Subcutaneous abdominal adipose tissue (tissue), 5 donors: ENCODE measurements around the gene QSOX2.

Experiments used
- H3K27ac ChIP-seq: one replicate; pipeline ENCODE4 v1.7.0; 2013; ENCODE audit warnings: low read depth, mild to moderate bottlenecking, inconsistent platforms, low read length, moderate library complexity
- H3K27me3 ChIP-seq, 5 donors: one replicate each; pipeline ENCODE4 v1.7.0; 2013; ENCODE audit warnings: low read length in 5 of 5, inconsistent platforms in 1 of 5; ENCODE audit not compliant: control insufficient read depth in 5 of 5, insufficient read depth in 4 of 5
- H3K36me3 ChIP-seq, 5 donors: one replicate each; pipeline ENCODE4 v1.7.0; 2013; ENCODE audit warnings: low read length in 5 of 5; ENCODE audit not compliant: control insufficient read depth in 5 of 5, insufficient read depth in 5 of 5
- H3K4me1 ChIP-seq, 5 donors: one replicate each; pipeline ENCODE4 v1.7.0; 2013; ENCODE audit warnings: low read length in 5 of 5, mild to moderate bottlenecking in 3 of 5, moderate library complexity in 1 of 5; ENCODE audit not compliant: control insufficient read depth in 5 of 5, insufficient read depth in 5 of 5
- H3K4me3 ChIP-seq, 5 donors: one replicate each; pipeline ENCODE4 v1.7.0; 2013; ENCODE audit warnings: low read length in 5 of 5, low read depth in 1 of 5
- H3K9ac ChIP-seq, 5 donors: one replicate each; pipeline ENCODE4 v1.7.0; 2013; ENCODE audit warnings: low read length in 5 of 5, mild to moderate bottlenecking in 4 of 5, moderate library complexity in 3 of 5
- H3K9me3 ChIP-seq, 5 donors: one replicate each; pipeline ENCODE4 v1.7.0; 2013; ENCODE audit warnings: low read length in 5 of 5; ENCODE audit not compliant: control insufficient read depth in 5 of 5
- donor health status: healthy.
- donor health status: healthy.
- donor health status: healthy.
- donor health status: healthy.
- donor health status: healthy.

The QSOX2 gene

GRCh38 chr9:136182850-136183422 is 62.7 kb downstream of the QSOX2 start:
- Histone ChIP-seq H3K27ac (no peak overlapping the region), H3K4me3 (no peak overlapping the region), H3K36me3 (no peaks in the 10 kb centered on the region), H3K4me1 (no peaks in the 10 kb centered on the region), H3K9me3 (no peaks in the 10 kb centered on the region), H3K9ac (no peak overlapping the region), H3K27me3 (peaks cover 31 to 45% (median 35%) of the 10 kb centered on the region in 5 donors)

GRCh38 chr9:136182420-136182787 is 63.2 kb downstream of the QSOX2 start:
- H3K4me1 ChIP-seq, result no peaks in the 10 kb centered on the region
- H3K27me3 ChIP-seq, result peaks cover 28 to 40% (median 32%) of the 10 kb centered on the region in 5 donors

GRCh38 chr9:136181784-136182419 is 63.7 kb downstream of the QSOX2 start:
- Histone ChIP-seq H3K27me3 (peaks cover 26 to 37% (median 30%) of the 10 kb centered on the region in 5 donors), H3K4me3 (no peak overlapping the region), H3K4me1 (no peaks in the 10 kb centered on the region)

More at GRCh38 chr9:136182420-136182787, 63.2 kb downstream of the QSOX2 start:
- H3K27ac ChIP-seq, result no peak overlapping the region
- no peaks in the 10 kb centered on the region for H3K9me3 ChIP-seq
- H3K4me3 ChIP-seq, result no peak overlapping the region
- no peaks in the 10 kb centered on the region for H3K36me3 ChIP-seq
- no peak overlapping the region for H3K9ac ChIP-seq

GRCh38 chr9:136180586-136180985 is 65.0 kb downstream of the QSOX2 start:
- H3K9ac ChIP-seq, result no peak overlapping the region
- peaks cover 21 to 29% (median 23%) of the 10 kb centered on the region in 5 donors for H3K27me3 ChIP-seq
- H3K4me3 ChIP-seq, result no peak overlapping the region
- no peak overlapping the region for H3K27ac ChIP-seq
- H3K4me1 ChIP-seq, result no peaks in the 10 kb centered on the region
- H3K9me3 ChIP-seq, result no peaks in the 10 kb centered on the region
- H3K36me3 ChIP-seq, result no peaks in the 10 kb centered on the region

More at GRCh38 chr9:136181784-136182419, 63.7 kb downstream of the QSOX2 start:
- Histone ChIP-seq H3K9ac (no peak overlapping the region), H3K9me3 (no peaks in the 10 kb centered on the region), H3K27ac (no peak overlapping the region), H3K36me3 (no peaks in the 10 kb centered on the region)

- H3K4me3 ChIP-seq, result no peak overlapping the region
- H3K36me3 ChIP-seq, result no peaks in the 10 kb centered on the region
- H3K9me3 ChIP-seq, result no peaks in the 10 kb centered on the region
- H3K27me3 ChIP-seq, result peaks cover 14 to 25% (median 21%) of the 10 kb centered on the region in 5 donors
- no peak overlapping the region for H3K9ac ChIP-seq
- no peak overlapping the region for H3K27ac ChIP-seq
- no peaks in the 10 kb centered on the region for H3K4me1 ChIP-seq
These were observed 65.9 kb downstream of the QSOX2 start for GRCh38 chr9:136179761-136180160.

- no peaks in the 10 kb centered on the region for H3K4me1 ChIP-seq
- no peaks in the 10 kb centered on the region for H3K36me3 ChIP-seq
- peaks cover 14 to 25% (median 21%) of the 10 kb centered on the region in 5 donors for H3K27me3 ChIP-seq
- no peaks in the 10 kb centered on the region for H3K9me3 ChIP-seq
- no peak overlapping the region for H3K9ac ChIP-seq
- H3K4me3 ChIP-seq, result no peak overlapping the region
- H3K27ac ChIP-seq, result no peak overlapping the region
These were observed 66.5 kb downstream of the QSOX2 start for GRCh38 chr9:136179101-136179616.

GRCh38 chr9:136178773-136179075 is 66.9 kb downstream of the QSOX2 start:
- Histone ChIP-seq H3K4me1 (no peaks in the 10 kb centered on the region), H3K4me3 (no peak overlapping the region), H3K9ac (no peak overlapping the region), H3K9me3 (no peaks in the 10 kb centered on the region), H3K36me3 (no peaks in the 10 kb centered on the region), H3K27me3 (peaks cover 14 to 27% (median 21%) of the 10 kb centered on the region in 5 donors), H3K27ac (no peak overlapping the region)

DNA sequence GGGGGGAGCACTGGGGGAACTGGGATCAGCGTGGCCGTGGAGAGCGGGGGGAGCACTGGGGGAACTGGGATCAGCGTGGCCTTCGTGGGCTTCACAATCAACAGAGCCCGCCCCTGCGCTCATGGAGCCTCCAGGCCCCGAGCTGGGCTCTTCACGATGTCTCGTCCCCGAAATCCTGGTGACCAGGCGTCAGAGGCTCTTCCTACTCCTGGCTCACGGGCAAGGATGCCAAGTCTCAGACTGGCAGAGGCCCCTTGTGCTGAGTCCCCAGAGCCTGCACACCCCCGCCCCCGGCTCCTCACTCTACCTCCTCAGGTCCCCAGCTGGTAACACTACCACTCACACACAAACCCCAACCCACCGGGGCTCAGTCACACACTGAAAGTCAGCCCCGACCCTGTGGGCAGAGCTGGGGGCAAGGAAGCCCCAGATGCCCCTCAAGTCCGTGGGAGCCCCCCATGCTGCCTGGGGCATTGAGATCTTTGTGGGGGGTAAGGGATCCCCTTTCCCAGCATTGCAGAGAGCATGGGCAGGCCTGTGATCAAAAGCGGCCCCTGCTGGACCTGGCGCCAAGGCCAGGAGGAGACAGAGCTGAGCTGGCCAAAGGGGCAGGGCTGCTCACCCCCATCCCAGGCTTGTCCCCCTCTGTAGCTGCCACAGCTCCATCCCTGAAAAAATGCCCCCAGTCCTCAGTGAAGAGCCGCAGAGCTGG is 67.4 kb downstream of the QSOX2 start:
- no peak overlapping the region for H3K27ac ChIP-seq
- H3K9me3 ChIP-seq, result no peaks in the 10 kb centered on the region
- H3K27me3 ChIP-seq, result peaks cover 14 to 26% (median 21%) of the 10 kb centered on the region in 5 donors
- H3K9ac ChIP-seq, result no peak overlapping the region
- H3K36me3 ChIP-seq, result no peaks in the 10 kb centered on the region
- H3K4me1 ChIP-seq, result no peaks in the 10 kb centered on the region
- no peak overlapping the region for H3K4me3 ChIP-seq

DNA sequence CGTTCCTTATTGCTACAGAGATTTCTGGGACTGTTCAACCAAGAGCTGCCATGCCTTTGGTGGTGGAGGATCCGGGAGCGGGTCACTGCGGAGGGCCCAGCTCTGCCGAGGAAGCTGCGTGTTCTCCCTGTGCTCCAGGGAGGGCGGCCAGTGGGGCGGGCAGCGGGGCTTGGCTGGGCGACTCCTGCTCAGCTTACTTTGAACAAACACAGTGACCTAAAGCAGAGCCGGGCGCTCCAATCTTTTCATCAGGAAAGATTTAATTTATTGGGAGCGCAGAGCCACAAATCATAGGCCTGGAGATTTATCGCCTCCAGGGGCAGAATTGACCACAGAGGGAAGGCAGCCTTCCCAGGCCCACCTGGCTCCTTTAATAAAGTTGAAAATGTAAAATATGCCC is 68.4 kb downstream of the QSOX2 start:
- Histone ChIP-seq H3K9ac (no peak overlapping the region), H3K36me3 (no peaks in the 10 kb centered on the region), H3K4me1 (no peaks in the 10 kb centered on the region), H3K27ac (no peak overlapping the region), H3K4me3 (no peak overlapping the region), H3K27me3 (peaks cover 17 to 29% (median 21%) of the 10 kb centered on the region in 5 donors), H3K9me3 (no peaks in the 10 kb centered on the region)

DNA sequence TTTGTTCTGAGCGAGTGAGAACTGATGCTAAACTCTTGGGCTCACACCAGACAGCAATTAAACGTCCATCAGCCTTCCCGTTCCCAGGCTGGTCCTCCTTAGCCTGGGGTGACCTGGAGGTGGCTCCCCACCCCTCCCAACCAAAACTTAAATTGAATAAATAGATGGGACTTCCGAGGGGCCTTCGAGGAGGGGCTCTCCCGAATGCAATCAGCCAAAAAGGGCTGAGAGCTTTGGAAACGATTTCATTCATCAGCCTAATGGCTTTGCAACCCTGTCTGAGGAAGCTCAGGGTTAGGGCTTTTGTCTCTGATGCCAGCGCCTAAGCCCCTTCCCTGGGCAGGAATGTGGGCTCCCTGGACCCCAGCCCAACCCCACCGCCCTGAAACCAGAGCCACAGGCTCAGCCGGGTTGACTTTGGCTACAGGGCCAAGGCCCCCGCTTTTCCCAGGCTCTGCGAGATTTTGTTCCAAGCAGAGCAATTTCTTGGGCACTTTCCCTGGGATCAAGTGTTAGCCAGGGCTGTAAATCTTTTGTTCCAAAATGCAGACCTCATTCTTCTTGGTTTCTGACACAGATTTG is 69.9 kb downstream of the QSOX2 start:
- Histone ChIP-seq H3K36me3 (no peaks in the 10 kb centered on the region), H3K4me3 (no peak overlapping the region), H3K9me3 (no peaks in the 10 kb centered on the region), H3K9ac (no peak overlapping the region), H3K27me3 (peaks cover 32 to 37% (median 35%) of the 10 kb centered on the region in 5 donors), H3K4me1 (no peaks in the 10 kb centered on the region), H3K27ac (no peak overlapping the region)
